WERI-Rb-1 (cell line): ENCODE results near the gene SFMBT2.

Source experiments
- DNase-seq: peaks from one replicate; pipeline ENCODE4 v3.0.0-alpha.2; 2020
- H3K27ac ChIP-seq: fragments of 250-450 bp; sonication (Bioruptor Pico); 2 replicates; pipeline ENCODE4 v1.5.1; 2020; ENCODE audit warnings: mild to moderate bottlenecking, moderate library complexity
- H3K27me3 ChIP-seq: fragments of 250-450 bp; sonication (Bioruptor Pico); 2 replicates; pipeline ENCODE4 v1.5.1; 2021; ENCODE audit warnings: mild to moderate bottlenecking, low read depth, moderate library complexity; ENCODE audit not compliant: insufficient read depth, severe bottlenecking
- H3K36me3 ChIP-seq: fragments of 250-450 bp; sonication (Bioruptor Pico); 2 replicates; pipeline ENCODE4 v1.5.1; 2020; ENCODE audit warnings: mild to moderate bottlenecking, moderate library complexity
- H3K4me3 ChIP-seq: 2 replicates; pipeline ENCODE4 v1.5.1; 2011; ENCODE audit warnings: low read depth, mild to moderate bottlenecking, control low read depth, low read length
- H3K9me3 ChIP-seq: fragments of 250-450 bp; sonication (Bioruptor Pico); 2 replicates; pipeline ENCODE4 v1.5.1; 2021; ENCODE audit warnings: mild to moderate bottlenecking, moderate library complexity; ENCODE audit not compliant: severe bottlenecking
- TF ChIP-seq, protein P1 (sequence below): IDR thresholded peaks from 2 replicates; pipeline ENCODE4 v1.5.1; 2011; ENCODE audit warnings: low read depth, mild to moderate bottlenecking, control low read depth, inconsistent platforms, low read length

SFMBT2 gene

DNA sequence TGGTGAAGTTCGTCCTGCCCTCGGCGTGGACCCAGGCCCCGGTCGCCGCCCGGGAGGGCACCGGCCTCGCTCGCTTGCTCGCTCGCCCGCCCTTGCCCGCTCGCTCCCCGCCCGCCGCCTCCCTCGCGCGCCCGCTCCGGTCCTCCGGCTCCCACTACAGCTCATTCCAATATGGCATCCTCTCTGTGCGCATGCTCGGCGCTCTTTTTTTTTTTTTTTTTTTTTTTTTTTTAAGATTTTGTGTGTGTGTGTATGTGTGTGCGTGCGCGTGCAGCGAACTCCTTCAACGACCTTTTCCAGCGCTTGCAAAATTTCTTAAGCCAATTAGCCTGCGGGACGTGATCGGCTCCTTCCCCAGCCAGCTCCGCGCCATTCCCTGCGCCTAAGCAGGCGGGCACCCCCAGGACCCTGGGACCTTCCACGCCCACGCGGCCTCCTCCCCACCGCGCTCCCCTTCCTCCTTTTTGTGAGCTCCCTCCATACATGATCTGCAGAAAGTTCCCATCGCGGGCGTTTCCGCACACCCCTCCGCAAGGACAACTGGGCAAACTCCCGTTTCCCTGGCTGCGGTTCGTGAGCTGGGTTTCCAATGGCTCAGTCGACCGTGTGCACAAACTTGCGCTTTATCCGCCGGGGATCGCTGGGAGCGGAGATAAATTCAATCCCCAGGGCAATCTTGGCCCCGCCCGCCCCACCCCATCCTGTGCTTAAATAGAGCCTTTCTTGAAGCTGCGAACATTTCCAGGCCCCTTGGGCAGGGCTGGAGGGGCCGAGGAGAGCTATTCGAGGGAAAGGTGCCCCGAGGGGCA lies at the start of gene SFMBT2:
SFMBT2 (minus strand) TSS at position 173 of the 809 bp plus-strand sequence. CDS start 29,136 bp downstream, outside the sequence.
- H3K9me3 ChIP-seq: no peaks in the 10 kb centered on the region
- DNase-seq: no peak
- H3K27me3 ChIP-seq: peaks cover 31% of the 10 kb centered on the region
- TF ChIP-seq, protein P1, sequence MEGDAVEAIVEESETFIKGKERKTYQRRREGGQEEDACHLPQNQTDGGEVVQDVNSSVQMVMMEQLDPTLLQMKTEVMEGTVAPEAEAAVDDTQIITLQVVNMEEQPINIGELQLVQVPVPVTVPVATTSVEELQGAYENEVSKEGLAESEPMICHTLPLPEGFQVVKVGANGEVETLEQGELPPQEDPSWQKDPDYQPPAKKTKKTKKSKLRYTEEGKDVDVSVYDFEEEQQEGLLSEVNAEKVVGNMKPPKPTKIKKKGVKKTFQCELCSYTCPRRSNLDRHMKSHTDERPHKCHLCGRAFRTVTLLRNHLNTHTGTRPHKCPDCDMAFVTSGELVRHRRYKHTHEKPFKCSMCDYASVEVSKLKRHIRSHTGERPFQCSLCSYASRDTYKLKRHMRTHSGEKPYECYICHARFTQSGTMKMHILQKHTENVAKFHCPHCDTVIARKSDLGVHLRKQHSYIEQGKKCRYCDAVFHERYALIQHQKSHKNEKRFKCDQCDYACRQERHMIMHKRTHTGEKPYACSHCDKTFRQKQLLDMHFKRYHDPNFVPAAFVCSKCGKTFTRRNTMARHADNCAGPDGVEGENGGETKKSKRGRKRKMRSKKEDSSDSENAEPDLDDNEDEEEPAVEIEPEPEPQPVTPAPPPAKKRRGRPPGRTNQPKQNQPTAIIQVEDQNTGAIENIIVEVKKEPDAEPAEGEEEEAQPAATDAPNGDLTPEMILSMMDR: no peak
- no peak within 1 kb of the TSS for H3K4me3 ChIP-seq
- no peaks in the 10 kb centered on the region for H3K36me3 ChIP-seq
- no peak within 1 kb of the TSS for H3K27ac ChIP-seq

DNA sequence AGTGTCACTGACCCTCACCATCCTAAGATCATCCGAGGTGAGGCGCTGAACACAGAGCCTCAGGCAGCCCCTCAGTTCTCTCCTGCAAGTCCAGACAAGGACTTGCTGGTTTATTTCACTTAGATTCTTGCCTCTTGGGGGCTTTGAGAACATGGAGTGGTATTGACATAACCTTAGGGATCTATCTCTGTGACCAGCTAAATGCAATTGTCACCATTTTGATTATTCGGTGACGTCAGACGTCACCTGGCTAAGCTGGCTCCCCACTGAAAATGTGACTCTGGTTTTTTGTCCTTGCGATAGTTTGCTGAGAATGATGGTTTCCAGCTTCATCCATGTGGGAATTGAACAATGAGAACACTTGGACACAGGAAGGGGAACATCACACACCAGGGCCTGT lies 49.2 kb upstream of the SFMBT2 start:
- H3K27me3 ChIP-seq: no peaks in the 10 kb centered on the region
- no peak overlapping the region for H3K27ac ChIP-seq
- H3K4me3 ChIP-seq: no peak overlapping the region
- TF ChIP-seq, protein P1: no peak
- H3K9me3 ChIP-seq: no peaks in the 10 kb centered on the region
- DNase-seq: no peak
- no peaks in the 10 kb centered on the region for H3K36me3 ChIP-seq

DNA sequence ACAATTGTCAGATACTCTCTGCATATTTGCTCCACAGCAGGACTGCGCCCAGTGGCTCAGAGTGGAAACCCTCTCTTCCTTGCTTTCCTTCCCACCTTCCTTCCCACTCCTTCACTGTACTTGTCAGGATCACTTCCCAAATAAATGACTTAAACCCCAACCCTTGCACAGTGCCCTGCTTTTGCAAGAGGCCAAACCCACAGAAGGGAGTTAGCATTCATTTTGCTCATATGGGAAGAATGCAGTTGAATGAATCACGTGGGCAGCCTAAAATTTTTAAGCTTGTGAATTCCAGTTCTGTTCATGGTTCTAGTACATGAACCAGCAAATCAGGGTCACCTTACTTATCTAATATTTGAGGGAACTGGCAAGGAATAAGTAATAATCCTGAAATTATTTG lies 47.7 kb upstream of the SFMBT2 start:
- no peaks in the 10 kb centered on the region for H3K27me3 ChIP-seq
- TF ChIP-seq, protein P1: no peak
- no peaks in the 10 kb centered on the region for H3K9me3 ChIP-seq
- no peak overlapping the region for H3K4me3 ChIP-seq
- H3K27ac ChIP-seq: no peak overlapping the region
- H3K36me3 ChIP-seq: no peaks in the 10 kb centered on the region
- DNase-seq: no peak

DNA sequence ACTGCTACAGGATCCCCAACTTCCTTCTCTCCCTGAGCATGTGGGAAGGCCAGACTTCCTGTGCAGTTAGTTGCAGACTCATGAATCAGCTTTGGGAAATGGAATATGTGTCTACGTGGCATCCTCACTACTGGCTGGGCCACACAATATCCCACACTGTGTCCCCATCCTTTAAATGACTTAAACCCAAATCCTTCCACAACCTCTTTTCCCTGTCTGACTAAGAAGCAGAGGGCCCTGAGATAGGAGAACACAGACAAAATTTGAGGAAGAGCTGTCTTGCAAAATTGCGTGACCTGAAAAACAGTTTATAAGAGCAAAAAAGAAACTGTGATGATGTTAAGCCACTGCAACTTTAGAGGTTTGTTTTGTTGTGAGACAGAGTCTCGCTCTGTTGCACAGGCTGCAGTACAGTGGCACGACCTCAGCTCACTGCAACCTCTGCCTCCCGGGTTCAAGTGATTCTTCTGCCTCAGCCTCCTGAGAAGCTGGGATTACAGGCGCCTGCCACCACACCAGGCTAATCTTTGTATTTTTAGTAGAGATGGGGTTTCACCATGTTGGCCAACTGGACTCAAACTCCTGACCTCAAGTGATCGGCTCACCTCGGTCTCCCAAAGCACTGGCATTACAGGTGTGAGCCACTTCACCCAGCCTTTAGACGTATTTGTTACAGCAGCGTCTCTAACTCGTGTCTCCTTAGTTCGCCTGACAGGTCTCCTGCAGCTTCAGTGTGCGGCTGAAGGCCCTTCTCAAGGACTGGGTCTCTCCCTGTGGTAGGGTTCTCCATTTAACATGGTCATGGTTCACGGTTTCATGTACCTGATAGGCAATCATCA lies 46.9 kb upstream of the SFMBT2 start:
- DNase-seq: no peak
- no peaks in the 10 kb centered on the region for H3K36me3 ChIP-seq
- H3K4me3 ChIP-seq: no peak overlapping the region
- no peaks in the 10 kb centered on the region for H3K9me3 ChIP-seq
- TF ChIP-seq, protein P1: no peak
- H3K27me3 ChIP-seq: no peaks in the 10 kb centered on the region
- no peak overlapping the region for H3K27ac ChIP-seq

DNA sequence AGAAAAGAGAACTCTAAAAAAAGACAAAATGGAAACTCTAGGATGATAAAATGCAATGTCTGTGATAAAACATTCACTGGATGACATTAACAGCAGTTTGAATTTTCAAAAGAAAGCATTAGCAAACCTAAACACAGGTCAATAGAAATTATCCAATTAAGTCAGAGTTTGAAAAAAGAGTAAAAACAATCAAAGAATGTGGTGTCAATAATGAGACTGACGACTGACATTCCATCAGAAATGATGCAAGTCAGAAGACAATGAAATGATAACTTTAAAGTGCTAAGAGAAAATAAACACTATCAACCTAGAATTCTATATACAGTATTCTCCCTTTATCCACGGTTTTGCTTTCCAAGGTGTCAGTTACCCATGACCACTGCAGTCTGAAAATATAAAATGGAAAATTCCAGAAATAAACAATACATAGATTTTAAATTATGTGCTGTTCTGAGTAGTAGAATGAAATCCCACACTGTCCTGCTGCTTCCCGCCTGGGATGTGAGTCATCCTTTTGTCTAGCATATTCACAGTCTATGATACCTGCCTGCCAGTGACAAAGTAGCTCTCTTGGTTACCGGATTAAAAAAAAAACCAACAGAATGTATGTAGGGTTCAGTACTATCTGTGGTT lies 38.3 kb upstream of the SFMBT2 start:
- Histone ChIP-seq H3K9me3 (no peaks in the 10 kb centered on the region), H3K27ac (no peak overlapping the region), H3K4me3 (no peak overlapping the region), H3K36me3 (no peaks in the 10 kb centered on the region), H3K27me3 (no peaks in the 10 kb centered on the region)
- TF ChIP-seq, protein P1: no peak
- DNase-seq: no peak
